ENCODE results near the gene TBC1D21. TPM values are rescaled to one million over a fixed set of nuclear protein-coding genes. Genes with fewer than 3 reads are reported as not detected.

TBC1D21 gene
- total and polyA plus RNA-seq, 2 of the 4 experiments (the other 2 are of a cell fraction), result not detected

DNA sequence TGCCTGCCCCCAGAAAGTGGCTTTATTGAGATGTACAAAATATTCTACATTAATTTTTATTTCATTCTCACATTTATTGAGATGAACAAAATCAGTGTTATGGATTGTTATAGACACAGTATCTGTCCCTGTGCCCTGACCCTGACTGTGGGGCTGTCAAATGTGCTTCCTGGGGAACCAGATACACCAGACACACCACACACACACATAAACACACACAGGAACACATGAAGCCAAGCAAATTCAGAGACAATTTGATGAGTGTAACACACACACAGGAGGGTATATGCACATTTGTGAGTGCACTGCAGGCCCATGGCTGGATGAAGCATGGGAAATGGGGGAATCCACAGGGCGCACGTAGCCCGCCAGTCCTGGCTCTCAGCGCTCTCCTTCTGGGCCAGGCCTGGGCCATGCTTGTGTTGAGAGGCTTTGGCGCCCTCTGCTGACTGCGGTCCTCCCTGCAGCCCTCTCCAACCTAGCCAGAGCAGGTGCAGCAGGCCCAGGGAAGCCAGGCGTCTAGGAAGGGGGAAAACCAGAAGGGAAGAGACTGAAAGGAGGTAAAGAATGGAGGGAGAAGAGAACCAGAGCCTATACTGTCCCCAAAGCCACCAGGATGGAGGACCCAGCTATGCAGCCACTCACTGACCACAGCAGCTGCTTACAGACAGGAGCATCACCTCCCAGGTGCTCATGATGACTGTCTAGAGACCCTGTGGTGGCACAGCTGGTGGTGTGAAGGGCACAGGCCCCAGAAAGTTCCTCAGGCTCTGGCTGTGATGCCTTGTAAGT lies 34.9 kb downstream of the TBC1D21 start:
- in situ Hi-C loops (cut with MboI; ENCODE audit: low sequenced_read_pairs), result loop anchor here (5.0 kb wide), 1 partner anchor 36 kb away; the partner anchor contains the start of gene TBC1D21
- no peak overlapping the region for H3K4me2 ChIP-seq (ENCODE audit: low read depth, low read length)
- DNase-seq (peak; percentile 64), ATAC-seq (ENCODE audit: low read depth) (peak; percentile 96)
- peaks cover 7% of the 10 kb centered on the region for H3K9me1 ChIP-seq (ENCODE audit: insufficient read depth, low read length)
- no peak overlapping the region for H3K9ac ChIP-seq (ENCODE audit: low read depth, low read length)
- no peak overlapping the region for H3K27ac ChIP-seq (ENCODE audit: insufficient read depth, low read length)
- H2BK20ac ChIP-seq (ENCODE audit: low read depth, low read length), result no peak overlapping the region
- no peak overlapping the region for H4K91ac ChIP-seq (ENCODE audit: insufficient read depth, low read depth, low read length)
- H3K56ac ChIP-seq (ENCODE audit: extremely low read depth, insufficient read depth, low read length), result no peak overlapping the region
- peak overlapping the region; percentile 60; the same call in 1 of the 2 replicates for H2AK5ac ChIP-seq (ENCODE audit: low read depth, low read length)
- no peaks in the 10 kb centered on the region; the same call in 1 of the 2 replicates for H4K20me1 ChIP-seq (ENCODE audit: insufficient read depth, low read length)
- ChIA-PET CTCF (interaction anchor here (0.7 to 1.3 kb wide), 2 partner anchors 28 to 34 kb away, joined by 3 to 4 read pairs; no protein-coding TSS in a partner anchor), POLR2A (ENCODE audit: unreplicated experiment) (no interaction called here)
- BruUV-seq (replicated peaks), result no TSS peak
- no peak overlapping the region for H2BK5ac ChIP-seq (ENCODE audit: low read depth, low read length, poor library complexity, severe bottlenecking)
- peaks cover 8% of the 10 kb centered on the region for H3K4me1 ChIP-seq (ENCODE audit: control insufficient read depth, insufficient read depth, low read length)
- intact Hi-C loops (cut with micrococcal nuclease), result loop anchor here (1.0 kb wide), 1 partner anchor 34 kb away; no protein-coding TSS in a partner anchor
- no peak overlapping the region for H4K8ac ChIP-seq (ENCODE audit: low read depth in 2 of 2, low read length in 2 of 2)
- H2AFZ ChIP-seq (replicated peaks; ENCODE audit: low read length, poor library complexity), result peak overlapping the region; percentile 44
- H3K23ac ChIP-seq (ENCODE audit: low read depth, low read length), result no peak overlapping the region
- 0 out of 2 replicates have a peak, but pooled peaks have one; percentile 37 for TF ChIP-seq MAZ (IDR thresholded peaks at IDR 0.05; ENCODE audit: borderline replicate concordance, low read depth, low read length)
- TF ChIP-seq, protein P1, sequence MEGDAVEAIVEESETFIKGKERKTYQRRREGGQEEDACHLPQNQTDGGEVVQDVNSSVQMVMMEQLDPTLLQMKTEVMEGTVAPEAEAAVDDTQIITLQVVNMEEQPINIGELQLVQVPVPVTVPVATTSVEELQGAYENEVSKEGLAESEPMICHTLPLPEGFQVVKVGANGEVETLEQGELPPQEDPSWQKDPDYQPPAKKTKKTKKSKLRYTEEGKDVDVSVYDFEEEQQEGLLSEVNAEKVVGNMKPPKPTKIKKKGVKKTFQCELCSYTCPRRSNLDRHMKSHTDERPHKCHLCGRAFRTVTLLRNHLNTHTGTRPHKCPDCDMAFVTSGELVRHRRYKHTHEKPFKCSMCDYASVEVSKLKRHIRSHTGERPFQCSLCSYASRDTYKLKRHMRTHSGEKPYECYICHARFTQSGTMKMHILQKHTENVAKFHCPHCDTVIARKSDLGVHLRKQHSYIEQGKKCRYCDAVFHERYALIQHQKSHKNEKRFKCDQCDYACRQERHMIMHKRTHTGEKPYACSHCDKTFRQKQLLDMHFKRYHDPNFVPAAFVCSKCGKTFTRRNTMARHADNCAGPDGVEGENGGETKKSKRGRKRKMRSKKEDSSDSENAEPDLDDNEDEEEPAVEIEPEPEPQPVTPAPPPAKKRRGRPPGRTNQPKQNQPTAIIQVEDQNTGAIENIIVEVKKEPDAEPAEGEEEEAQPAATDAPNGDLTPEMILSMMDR (conservative IDR thresholded peaks at IDR 0.05; ENCODE audit: low read depth, low read length), result peak; percentile 92
- TF ChIP-seq, protein P2, sequence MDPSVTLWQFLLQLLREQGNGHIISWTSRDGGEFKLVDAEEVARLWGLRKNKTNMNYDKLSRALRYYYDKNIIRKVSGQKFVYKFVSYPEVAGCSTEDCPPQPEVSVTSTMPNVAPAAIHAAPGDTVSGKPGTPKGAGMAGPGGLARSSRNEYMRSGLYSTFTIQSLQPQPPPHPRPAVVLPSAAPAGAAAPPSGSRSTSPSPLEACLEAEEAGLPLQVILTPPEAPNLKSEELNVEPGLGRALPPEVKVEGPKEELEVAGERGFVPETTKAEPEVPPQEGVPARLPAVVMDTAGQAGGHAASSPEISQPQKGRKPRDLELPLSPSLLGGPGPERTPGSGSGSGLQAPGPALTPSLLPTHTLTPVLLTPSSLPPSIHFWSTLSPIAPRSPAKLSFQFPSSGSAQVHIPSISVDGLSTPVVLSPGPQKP (IDR thresholded peaks at IDR 0.05; ENCODE audit: borderline replicate concordance, low read depth, low read length), result no peak
- no peak for TF ChIP-seq RCOR1 (IDR thresholded peaks at IDR 0.05; ENCODE audit: insufficient replicate concordance, low read length)
- TF ChIP-seq RAD21 (IDR thresholded peaks at IDR 0.05; ENCODE audit: low read length), result peak; percentile 94
- TF ChIP-seq BHLHE40 (IDR thresholded peaks at IDR 0.05; ENCODE audit: low read depth, low read length), result no peak
- TF ChIP-seq SMC3 (IDR thresholded peaks at IDR 0.05; ENCODE audit: low read depth, low read length), result peak; percentile 94
- no peak overlapping the region for H3K18ac ChIP-seq (ENCODE audit: low read depth, low read length)
- dilution Hi-C loops (cut with HindIII; ENCODE audit: low sequenced_read_pairs, unreplicated experiment), result no loop called here
- no peak overlapping the region for H4K5ac ChIP-seq (ENCODE audit: low read depth, low read length)
- H3K9me3 ChIP-seq (ENCODE audit: control insufficient read depth, insufficient read depth, low read length), result no peaks in the 10 kb centered on the region
- no peak overlapping the region for H2AK9ac ChIP-seq (replicated peaks; ENCODE audit: low read depth, low read length, poor library complexity)
- H2BK120ac ChIP-seq (ENCODE audit: low read depth, low read length), result no peak overlapping the region
- no CpG with 5 or more reads among the region's 7 CpGs for WGBS, 2 experiments (ENCODE audit: extremely low coverage in 2 of 2, insufficient read length in 1 of 2)
- no peaks in the 10 kb centered on the region for H3K27me3 ChIP-seq (ENCODE audit: control insufficient read depth, insufficient read depth, low read length)
- no peak overlapping the region for H3K4ac ChIP-seq (ENCODE audit: low read depth, low read length)
- no peak overlapping the region for H3K4me3 ChIP-seq (ENCODE audit: insufficient read depth, low read depth, low read length)
- H2BK15ac ChIP-seq (ENCODE audit: low read depth, low read length), result no peak overlapping the region
- H3K36me3 ChIP-seq (ENCODE audit: control insufficient read depth, insufficient read depth, low read length), result no peaks in the 10 kb centered on the region
- H3K14ac ChIP-seq (replicated peaks; ENCODE audit: low read depth, low read length), result no peak overlapping the region
- no peaks in the 10 kb centered on the region for H3K79me1 ChIP-seq (ENCODE audit: low read depth in 1 of 2, low read length in 2 of 2)

Measured in IMR-90 (cell line).